NCI-H128 (cell line): Measurements from ENCODE around the gene NPAS3.

Experiments used
- DNase-seq: peaks from one replicate; lab custom pipeline; 2025; ENCODE audit not compliant: unreplicated experiment; lab: John Stamatoyannopoulos, UW

The NPAS3 gene

DNA sequence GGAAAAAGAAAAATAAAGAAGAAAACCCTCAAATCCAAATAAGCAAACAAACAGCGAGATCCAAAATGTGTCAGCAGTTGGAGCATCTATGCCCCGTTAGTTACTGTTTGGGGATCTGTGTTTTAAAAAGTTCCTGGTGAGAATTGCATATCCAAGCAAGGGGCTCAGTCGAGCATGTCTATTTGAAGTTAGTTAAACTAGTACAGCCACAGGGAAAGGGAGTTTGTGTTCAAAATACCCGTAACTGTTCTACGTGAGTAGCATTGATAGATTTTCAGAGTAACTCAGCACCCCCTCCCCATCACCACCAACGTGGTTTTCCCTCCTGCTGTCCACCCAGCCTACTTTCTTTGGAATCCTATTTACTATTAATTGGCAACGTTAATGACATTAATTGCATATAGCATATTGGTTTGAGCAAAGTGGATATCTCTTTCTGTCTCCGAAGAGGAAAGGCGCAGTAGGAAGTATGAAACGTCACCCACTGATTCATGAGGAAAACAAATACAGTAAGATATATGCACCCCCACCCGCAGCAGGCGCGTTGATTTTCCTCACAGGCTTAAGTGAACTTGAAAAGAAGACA is 1.5 kb downstream of the NPAS3 start:
- no peak for DNase-seq

DNA sequence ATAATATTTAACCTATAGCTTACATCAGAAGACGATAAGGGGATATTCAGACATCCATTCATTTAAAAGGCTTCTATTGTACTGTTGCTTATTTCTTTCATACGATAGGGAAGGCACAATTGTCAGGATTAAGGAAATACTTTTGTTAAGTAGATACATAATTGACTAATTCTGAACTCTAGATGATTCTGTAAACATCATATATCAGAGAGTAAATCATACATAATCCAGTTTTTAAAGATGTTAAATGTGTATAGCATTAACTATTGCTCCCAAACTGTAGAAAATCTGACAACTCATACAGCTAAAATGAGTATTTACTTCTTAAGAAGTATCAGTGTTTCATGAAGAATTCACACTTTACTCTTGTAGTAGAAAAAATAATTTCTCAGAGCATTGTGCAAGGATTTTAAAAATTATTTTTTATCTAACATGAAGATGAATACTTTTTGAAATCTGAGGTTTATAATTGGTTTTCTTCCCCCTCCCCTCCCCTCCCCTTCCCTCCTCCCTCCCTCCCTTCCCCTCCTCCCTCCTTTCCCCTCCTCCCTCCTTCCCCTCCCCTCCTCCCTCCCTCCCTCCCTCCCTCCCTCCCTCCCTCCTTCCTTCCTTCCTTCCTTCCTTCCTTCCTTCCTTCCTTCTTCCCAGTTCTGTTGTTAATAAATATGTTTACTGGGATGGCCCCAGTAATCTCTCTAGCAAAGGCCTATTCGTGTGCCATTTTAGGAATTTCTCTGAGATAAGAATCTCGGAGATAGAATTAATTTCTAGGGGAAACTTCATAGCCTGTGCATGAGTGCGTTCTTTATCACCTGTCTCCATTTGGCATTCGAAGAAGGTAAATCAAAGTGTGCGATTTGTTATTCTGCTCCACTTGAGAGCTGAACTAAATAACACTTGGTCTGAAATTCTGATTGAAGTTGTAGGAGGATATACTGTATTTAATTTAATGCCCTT is 2.3 kb downstream of the NPAS3 start:
- DNase-seq: no peak

DNA sequence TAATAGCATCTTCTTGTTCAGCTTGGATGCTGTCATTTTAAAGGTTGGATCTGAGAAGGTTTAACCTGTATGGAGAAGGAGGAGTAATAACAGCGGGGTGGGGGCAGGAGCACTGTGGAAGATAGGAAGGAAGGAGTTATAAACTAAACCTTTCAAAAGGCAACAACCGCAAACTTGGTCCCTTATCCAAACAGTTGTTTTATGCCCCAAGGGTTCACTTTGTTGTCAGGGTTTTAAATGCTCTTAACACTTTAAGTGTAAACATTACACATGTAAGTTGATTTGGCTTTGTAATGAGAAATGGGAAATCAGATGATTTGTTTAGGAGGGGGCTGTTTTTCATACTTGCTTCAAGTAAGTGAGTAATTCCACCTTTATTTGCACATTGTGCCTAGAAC is 3.0 kb downstream of the NPAS3 start:
- no peak for DNase-seq

GRCh38 chr14:32947081-32947480 is 8.4 kb downstream of the NPAS3 start:
- no peak for DNase-seq

DNA sequence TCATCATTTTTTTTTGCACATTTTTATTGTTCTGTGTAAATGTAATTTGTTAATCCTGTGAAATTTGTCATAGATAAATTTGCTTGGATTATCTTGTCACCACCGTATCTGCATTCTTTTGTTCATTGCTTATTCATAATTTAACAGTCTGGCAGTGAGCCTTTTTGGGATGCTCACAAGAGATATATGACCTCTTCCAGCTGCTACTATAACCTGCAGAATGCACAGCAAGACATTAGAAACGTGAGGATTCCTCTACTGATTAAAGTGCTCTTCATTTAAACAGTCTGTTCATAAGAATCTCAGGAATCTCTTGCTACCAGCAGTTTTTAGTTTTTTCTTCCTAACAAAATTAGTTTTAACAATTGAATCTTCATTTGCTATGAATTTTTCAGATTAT is 9.1 kb downstream of the NPAS3 start:
- no peak for DNase-seq

GRCh38 chr14:32950584-32950983 is 11.9 kb downstream of the NPAS3 start:
- DNase-seq: no peak

DNA sequence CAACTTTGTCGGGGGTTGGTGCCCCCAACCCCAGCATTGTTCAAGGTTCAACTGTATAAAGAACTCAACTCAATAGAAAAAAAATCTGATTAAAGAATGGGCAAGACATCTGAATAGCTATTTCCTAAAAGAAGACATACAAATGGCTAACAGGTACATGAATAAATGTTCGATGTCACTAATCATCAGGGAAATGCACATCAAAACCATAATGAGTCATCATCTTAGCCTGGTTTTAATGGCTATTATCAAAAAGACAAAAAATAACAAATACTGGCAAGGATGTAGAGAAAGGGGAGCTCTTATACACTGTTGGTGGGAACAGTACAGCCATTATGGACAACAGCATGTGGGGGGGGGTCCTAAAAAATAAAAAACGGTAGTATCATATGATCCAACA is 28.7 kb downstream of the NPAS3 start:
- DNase-seq: no peak

- no peak for DNase-seq
Observed at GRCh38 chr14:32968972-32969544, 30.4 kb downstream of the NPAS3 start.

DNA sequence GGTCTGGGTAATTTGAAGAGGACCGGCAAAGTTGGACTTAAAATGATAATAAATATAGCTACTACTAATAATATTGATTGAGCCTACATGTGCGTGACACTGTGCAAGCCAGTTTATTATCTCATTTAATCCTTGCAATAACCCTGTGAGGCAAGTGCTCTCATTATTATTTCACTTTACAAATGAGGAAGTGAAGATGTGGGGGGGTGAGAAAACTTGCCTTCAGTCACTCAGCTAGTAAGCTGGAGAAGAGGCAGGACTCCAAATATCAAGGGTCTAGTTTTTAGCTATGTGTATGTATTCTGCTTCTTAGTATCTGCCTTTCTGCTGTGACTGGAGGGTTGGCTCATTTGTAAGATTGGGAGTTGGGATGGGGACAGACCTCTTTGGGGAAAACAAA is 39.2 kb downstream of the NPAS3 start:
- DNase-seq: no peak

DNA sequence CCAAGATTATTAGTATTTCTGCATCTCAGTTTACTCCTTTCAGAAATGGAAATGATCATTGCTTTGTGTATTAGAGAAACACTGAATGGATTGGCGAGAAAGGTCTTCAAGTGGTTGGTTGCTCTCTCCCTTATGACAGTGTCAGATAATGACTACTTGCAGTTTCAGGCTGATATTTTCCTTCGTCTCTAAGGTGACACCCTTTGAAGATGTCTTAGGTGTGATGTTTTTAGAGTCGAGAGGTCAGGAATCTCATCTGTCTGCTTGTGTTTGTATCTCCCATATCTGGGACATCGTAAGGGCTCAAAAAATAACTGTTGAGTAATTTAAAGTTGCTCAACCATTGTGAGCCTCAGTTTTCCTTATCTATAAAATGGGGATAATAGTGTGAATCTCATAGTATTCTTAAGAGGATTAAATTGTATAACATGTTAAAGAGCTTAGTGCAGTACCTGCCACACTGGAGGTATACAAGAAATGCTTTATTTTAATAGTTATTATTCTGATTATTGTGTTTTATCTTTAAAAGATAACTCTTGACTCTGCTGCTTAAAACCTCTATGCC is 40.1 kb downstream of the NPAS3 start:
- DNase-seq: no peak

- DNase-seq: no peak
Observed at GRCh38 chr14:32980178-32980901, 41.7 kb downstream of the NPAS3 start.

- DNase-seq: no peak
Observed at GRCh38 chr14:32980902-32981501, 42.3 kb downstream of the NPAS3 start.

GRCh38 chr14:32984241-32984930 is 45.7 kb downstream of the NPAS3 start:
- no peak for DNase-seq

GRCh38 chr14:32985866-32986265 is 47.2 kb downstream of the NPAS3 start:
- DNase-seq: no peak

DNA sequence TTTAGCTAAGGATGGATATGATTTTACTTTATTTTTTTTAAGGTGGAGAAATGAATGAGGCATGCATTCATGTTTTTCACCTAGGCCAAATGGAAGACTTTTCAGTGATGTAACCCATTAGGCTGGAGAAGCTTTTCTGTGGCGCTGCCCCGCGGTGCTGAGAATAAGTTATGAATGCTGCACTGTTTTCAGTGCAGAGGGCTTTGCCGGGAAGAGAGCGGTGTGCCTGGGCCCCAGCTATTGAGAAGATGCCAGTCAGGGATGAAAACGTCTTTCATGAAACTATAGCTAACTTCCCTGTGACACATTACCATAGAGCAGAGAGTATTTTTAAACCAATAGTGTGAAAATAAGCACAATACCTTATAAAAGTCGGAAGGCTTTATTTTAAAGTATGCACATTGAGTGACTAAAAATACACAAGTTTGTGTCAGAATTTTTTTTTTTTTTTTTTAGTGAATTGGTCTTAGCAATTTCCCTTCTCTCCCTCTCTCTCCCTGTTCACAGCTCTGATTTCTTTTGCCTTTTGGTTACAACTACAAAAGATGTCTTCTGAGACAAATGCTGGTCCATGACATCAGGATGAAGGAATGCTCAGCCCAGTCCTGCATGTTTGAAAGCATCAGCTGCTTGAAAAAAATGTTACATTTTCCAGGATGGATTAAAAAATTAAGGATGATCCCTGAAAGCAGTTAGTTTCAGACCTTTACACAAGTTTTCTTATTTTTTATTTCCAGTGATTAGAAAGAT is 48.3 kb downstream of the NPAS3 start:
- no peak for DNase-seq

- DNase-seq: no peak
Observed at GRCh38 chr14:32991691-32992090, 53.0 kb downstream of the NPAS3 start.

DNA sequence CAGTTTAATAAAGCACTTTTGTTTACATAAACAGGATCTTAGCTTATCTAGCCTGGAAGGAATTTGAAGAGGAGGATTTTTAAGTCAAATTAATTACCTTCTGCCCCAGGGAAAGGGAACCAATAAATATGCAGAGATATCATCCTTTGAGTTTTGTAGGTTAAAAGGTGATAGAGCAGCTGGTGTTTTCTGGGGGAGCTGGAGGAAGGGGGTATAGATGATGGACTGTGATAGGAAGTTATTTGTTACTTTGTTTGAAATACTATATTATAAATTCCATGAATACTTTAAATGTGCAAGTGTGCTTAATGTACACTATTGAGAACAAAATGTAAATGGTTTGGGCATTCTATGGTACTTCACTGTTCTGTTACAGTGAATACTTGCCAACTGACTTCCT is 55.2 kb downstream of the NPAS3 start:
- DNase-seq: no peak

- no peak for DNase-seq
Observed at GRCh38 chr14:32996343-32996742, 57.7 kb downstream of the NPAS3 start.

DNA sequence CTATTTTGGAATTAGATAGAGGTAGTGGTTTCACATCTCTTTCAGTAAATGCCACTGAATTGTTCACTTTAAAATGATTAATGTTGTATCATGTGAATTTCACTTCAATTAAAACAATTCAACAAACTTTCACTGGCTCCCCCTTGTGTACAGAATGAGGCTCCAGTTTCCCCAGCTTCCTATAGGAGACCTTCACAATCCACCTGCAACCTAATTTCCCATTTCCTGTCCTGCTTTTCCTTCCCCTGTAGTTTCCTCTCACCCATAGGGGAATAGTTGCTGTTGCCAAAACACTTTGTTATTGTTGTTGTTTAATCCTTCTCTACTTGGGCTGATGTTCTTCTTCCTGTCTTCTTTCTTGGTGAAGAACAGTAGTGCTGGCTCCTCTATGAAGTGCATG is 59.8 kb downstream of the NPAS3 start:
- DNase-seq: no peak

DNA sequence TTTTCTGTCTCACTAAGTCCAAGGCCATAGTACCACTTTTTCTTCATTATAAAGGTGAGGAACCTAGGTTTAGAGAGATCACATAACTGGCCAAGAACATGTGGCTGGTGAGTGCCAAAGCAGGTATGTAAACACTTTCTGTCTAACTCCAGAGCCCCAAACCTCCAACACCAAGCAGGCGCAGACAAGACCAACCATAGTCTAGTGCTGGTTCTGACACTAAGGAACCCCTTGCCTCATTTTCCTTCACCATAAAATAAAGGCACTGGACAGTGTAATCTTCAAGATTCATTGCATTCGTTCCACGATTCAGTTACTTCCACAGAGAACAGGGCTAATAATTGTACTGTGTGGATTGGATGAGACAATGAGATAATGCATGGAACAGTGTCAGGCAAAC is 71.0 kb downstream of the NPAS3 start:
- DNase-seq: no peak
